ENCODE measurements around the gene RIPK4.

RIPK4 gene

GRCh38 chr21:41766883-41767605, at the start of gene RIPK4:
Gene RIPK4, minus strand, starts transcription at chr21:41767052. Its CDS starts 11 bp downstream, at chr21:41767041.
- in situ Hi-C loops (cut with HindIII; ENCODE audit: low sequenced_read_pairs): loop anchor here (5.0 to 25.0 kb wide), 3 partner anchors 35 to 155 kb away; no protein-coding TSS in a partner anchor

- in situ Hi-C loops (cut with HindIII; ENCODE audit: low sequenced_read_pairs): no loop called here
Measured at GRCh38 chr21:41815652-41816582, 49.1 kb upstream of the RIPK4 start.

- in situ Hi-C loops (cut with HindIII; ENCODE audit: low sequenced_read_pairs): no loop called here
Measured at GRCh38 chr21:41813226-41813625, 46.4 kb upstream of the RIPK4 start.

GRCh38 chr21:41812679-41813078, 45.8 kb upstream of the RIPK4 start:
- in situ Hi-C loops (cut with HindIII; ENCODE audit: low sequenced_read_pairs): no loop called here

GRCh38 chr21:41810597-41810932, 43.7 kb upstream of the RIPK4 start:
- in situ Hi-C loops (cut with HindIII; ENCODE audit: low sequenced_read_pairs): no loop called here

- in situ Hi-C loops (cut with HindIII; ENCODE audit: low sequenced_read_pairs): no loop called here
Measured at GRCh38 chr21:41809891-41810596, 43.2 kb upstream of the RIPK4 start.

- in situ Hi-C loops (cut with HindIII; ENCODE audit: low sequenced_read_pairs): no loop called here
Measured at GRCh38 chr21:41808846-41809245, 42.0 kb upstream of the RIPK4 start.

- in situ Hi-C loops (cut with HindIII; ENCODE audit: low sequenced_read_pairs): no loop called here
Measured at GRCh38 chr21:41808094-41808493, 41.2 kb upstream of the RIPK4 start.

GRCh38 chr21:41806773-41807172, 39.9 kb upstream of the RIPK4 start:
- in situ Hi-C loops (cut with HindIII; ENCODE audit: low sequenced_read_pairs): no loop called here

- in situ Hi-C loops (cut with HindIII; ENCODE audit: low sequenced_read_pairs): no loop called here
Measured at GRCh38 chr21:41805643-41806042, 38.8 kb upstream of the RIPK4 start.

GRCh38 chr21:41805038-41805437, 38.2 kb upstream of the RIPK4 start:
- in situ Hi-C loops (cut with HindIII; ENCODE audit: low sequenced_read_pairs): no loop called here

GRCh38 chr21:41804381-41804780, 37.5 kb upstream of the RIPK4 start:
- in situ Hi-C loops (cut with HindIII; ENCODE audit: low sequenced_read_pairs): no loop called here

GRCh38 chr21:41803316-41803715, 36.5 kb upstream of the RIPK4 start:
- in situ Hi-C loops (cut with HindIII; ENCODE audit: low sequenced_read_pairs): no loop called here

GRCh38 chr21:41802684-41803083, 35.8 kb upstream of the RIPK4 start:
- in situ Hi-C loops (cut with HindIII; ENCODE audit: low sequenced_read_pairs): no loop called here

- in situ Hi-C loops (cut with HindIII; ENCODE audit: low sequenced_read_pairs): no loop called here
Measured at GRCh38 chr21:41802198-41802584, 35.3 kb upstream of the RIPK4 start.

GRCh38 chr21:41801321-41802197, 34.7 kb upstream of the RIPK4 start:
- in situ Hi-C loops (cut with HindIII; ENCODE audit: low sequenced_read_pairs): no loop called here

- in situ Hi-C loops (cut with HindIII; ENCODE audit: low sequenced_read_pairs): no loop called here
Measured at GRCh38 chr21:41800425-41801320, 33.8 kb upstream of the RIPK4 start.

- in situ Hi-C loops (cut with HindIII; ENCODE audit: low sequenced_read_pairs): no loop called here
Measured at GRCh38 chr21:41799763-41800162, 32.9 kb upstream of the RIPK4 start.

GRCh38 chr21:41798326-41798725, 31.5 kb upstream of the RIPK4 start:
- in situ Hi-C loops (cut with HindIII; ENCODE audit: low sequenced_read_pairs): no loop called here

All from DLD1 (cell line).